Stomach (tissue), 4 donors: ENCODE results near the gene SMIM14.

Experiments used
- POLR2A ChIP-seq, 4 donors: fragments of 450-650 bp; IDR thresholded peaks; one replicate each; pipeline ENCODE4 v1.6.1; 2016; ENCODE audit warnings: antibody characterized with exemption in 4 of 4, control low read depth in 2 of 4, mild to moderate bottlenecking in 1 of 4, moderate library complexity in 1 of 4
- TF ChIP-seq, protein P1 (sequence below), 7 experiments: fragments of 450-650 bp in 4 of 7; fragments of 200-600 bp in 3 of 7; sonication (generic) in 3 of 7; IDR thresholded peaks; one replicate each; pipeline ENCODE4 v1.5.1; 2016 to 2019; ENCODE audit warnings: antibody characterized with exemption in 7 of 7, control low read depth in 2 of 7, mild to moderate bottlenecking in 1 of 7

- TF ChIP-seq, protein P1, sequence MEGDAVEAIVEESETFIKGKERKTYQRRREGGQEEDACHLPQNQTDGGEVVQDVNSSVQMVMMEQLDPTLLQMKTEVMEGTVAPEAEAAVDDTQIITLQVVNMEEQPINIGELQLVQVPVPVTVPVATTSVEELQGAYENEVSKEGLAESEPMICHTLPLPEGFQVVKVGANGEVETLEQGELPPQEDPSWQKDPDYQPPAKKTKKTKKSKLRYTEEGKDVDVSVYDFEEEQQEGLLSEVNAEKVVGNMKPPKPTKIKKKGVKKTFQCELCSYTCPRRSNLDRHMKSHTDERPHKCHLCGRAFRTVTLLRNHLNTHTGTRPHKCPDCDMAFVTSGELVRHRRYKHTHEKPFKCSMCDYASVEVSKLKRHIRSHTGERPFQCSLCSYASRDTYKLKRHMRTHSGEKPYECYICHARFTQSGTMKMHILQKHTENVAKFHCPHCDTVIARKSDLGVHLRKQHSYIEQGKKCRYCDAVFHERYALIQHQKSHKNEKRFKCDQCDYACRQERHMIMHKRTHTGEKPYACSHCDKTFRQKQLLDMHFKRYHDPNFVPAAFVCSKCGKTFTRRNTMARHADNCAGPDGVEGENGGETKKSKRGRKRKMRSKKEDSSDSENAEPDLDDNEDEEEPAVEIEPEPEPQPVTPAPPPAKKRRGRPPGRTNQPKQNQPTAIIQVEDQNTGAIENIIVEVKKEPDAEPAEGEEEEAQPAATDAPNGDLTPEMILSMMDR (IDR thresholded peaks at IDR 0.05): no peak
- TF ChIP-seq POLR2A (IDR thresholded peaks at IDR 0.05): no peak
Measured at GRCh38 chr4:39655876-39656275, 17.2 kb upstream of the SMIM14 start.
